MCF 10A (cell line): ENCODE measurements around the gene KRT1. TPM values are rescaled to one million over a fixed set of nuclear protein-coding genes. Genes with fewer than 3 reads are reported as not detected.

ENCODE experiments used
- BruUV-seq: library from RNA; stranded (reverse); fragments of 400-500 nt; replicated peaks from 2 replicates; lab custom pipeline; 2021; lab: Mats Ljungman, UMichigan
- CTCF ChIA-PET: fragments of 300-600 bp; sonication (Branson Sonifier 250); formaldehyde crosslinking; extraction: SDS; loops from one replicate; lab custom pipeline; 2021; ENCODE audit warnings: antibody characterized with exemption, inconsistent platforms; lab: Yijun Ruan, JAX
- POLR2A ChIA-PET: fragments of 300-600, 350-650 bp; sonication (Branson Sonifier 250); formaldehyde crosslinking; extraction: SDS; loops from one replicate; lab custom pipeline; 2020; ENCODE audit warnings: antibody characterized with exemption, inconsistent platforms; lab: Yijun Ruan, JAX
- DNase-seq: peaks from one replicate; pipeline ENCODE4 v3.0.0-alpha.2; 2018; ENCODE audit not compliant: unreplicated experiment
- H3K27ac Mint-ChIP-seq: one replicate; pipeline ENCODE4 v1.8.0; 2022; ENCODE audit warnings: mild to moderate bottlenecking, low read depth, mixed read lengths; ENCODE audit not compliant: unreplicated experiment
- H3K27me3 Mint-ChIP-seq: one replicate; pipeline ENCODE4 v1.8.0; 2022; ENCODE audit warnings: mixed read lengths; ENCODE audit not compliant: insufficient read depth, unreplicated experiment
- H3K36me3 Mint-ChIP-seq: one replicate; pipeline ENCODE4 v1.8.0; 2022; ENCODE audit warnings: mild to moderate bottlenecking, moderate library complexity, mixed read lengths; ENCODE audit not compliant: insufficient read depth, unreplicated experiment
- H3K4me1 Mint-ChIP-seq: one replicate; pipeline ENCODE4 v1.8.0; 2022; ENCODE audit warnings: mixed read lengths; ENCODE audit not compliant: insufficient read depth, unreplicated experiment
- H3K4me3 Mint-ChIP-seq: one replicate; pipeline ENCODE4 v1.8.0; 2022; ENCODE audit warnings: mild to moderate bottlenecking, moderate library complexity, mixed read lengths; ENCODE audit not compliant: unreplicated experiment
- H3K9me3 Mint-ChIP-seq: one replicate; pipeline ENCODE4 v1.8.0; 2022; ENCODE audit warnings: mixed read lengths; ENCODE audit not compliant: unreplicated experiment
- CTCF ChIP-seq: fragments of 200-600 bp; IDR thresholded peaks from one replicate; pipeline ENCODE4 v1.8.0; 2022; ENCODE audit warnings: antibody characterized with exemption, mild to moderate bottlenecking; ENCODE audit not compliant: unreplicated experiment
- intact Hi-C: fragments of 100-400 bp; cut with micrococcal nuclease; formaldehyde crosslinking; loops from 2 replicates; pipeline ENCODE4 v1.14.1; 2022
- total RNA-seq: library from RNA; stranded (reverse); gene quantifications from 2 replicates; pipeline ENCODE4 v1.2.3, GENCODE V29; 2022

The KRT1 gene
- total RNA-seq, 1 experiment from 2014 or later: not detected

GRCh38 chr12:52697058-52697582 is 16.9 kb upstream of the KRT1 start:
- POLR2A ChIA-PET: no interaction called here
- CTCF ChIA-PET: no interaction called here
- no peaks in the 10 kb centered on the region for H3K9me3 Mint-ChIP-seq
- no peak for TF ChIP-seq CTCF
- no peaks in the 10 kb centered on the region for H3K4me1 Mint-ChIP-seq
- H3K27ac Mint-ChIP-seq: no peak overlapping the region
- intact Hi-C loops: no loop called here
- no peak for DNase-seq
- H3K27me3 Mint-ChIP-seq: peaks cover 76% of the 10 kb centered on the region
- no peaks in the 10 kb centered on the region for H3K36me3 Mint-ChIP-seq
- H3K4me3 Mint-ChIP-seq: no peak overlapping the region
- BruUV-seq: no TSS peak

- Mint-ChIP-seq H3K27ac (no peak overlapping the region), H3K4me3 (no peak overlapping the region), H3K4me1 (no peaks in the 10 kb centered on the region), H3K27me3 (peaks cover 75% of the 10 kb centered on the region), H3K9me3 (no peaks in the 10 kb centered on the region), H3K36me3 (no peaks in the 10 kb centered on the region)
- CTCF ChIA-PET: no interaction called here
- DNase-seq: no peak
- BruUV-seq: no TSS peak
- POLR2A ChIA-PET: no interaction called here
- intact Hi-C loops: no loop called here
- TF ChIP-seq CTCF: no peak
These were observed 16.4 kb upstream of the KRT1 start for GRCh38 chr12:52696588-52696987.

GRCh38 chr12:52695039-52695438 is 14.8 kb upstream of the KRT1 start:
- intact Hi-C loops: no loop called here
- no peak for TF ChIP-seq CTCF
- H3K27me3 Mint-ChIP-seq: peaks cover 64% of the 10 kb centered on the region
- ChIA-PET POLR2A (no interaction called here), CTCF (no interaction called here)
- no peak overlapping the region for H3K27ac Mint-ChIP-seq
- H3K4me1 Mint-ChIP-seq: no peaks in the 10 kb centered on the region
- DNase-seq: no peak
- no TSS peak for BruUV-seq
- no peaks in the 10 kb centered on the region for H3K9me3 Mint-ChIP-seq
- no peak overlapping the region for H3K4me3 Mint-ChIP-seq
- H3K36me3 Mint-ChIP-seq: no peaks in the 10 kb centered on the region

GRCh38 chr12:52694151-52694550 is 13.9 kb upstream of the KRT1 start:
- H3K9me3 Mint-ChIP-seq: no peaks in the 10 kb centered on the region
- peaks cover 64% of the 10 kb centered on the region for H3K27me3 Mint-ChIP-seq
- no TSS peak for BruUV-seq
- no peak overlapping the region for H3K27ac Mint-ChIP-seq
- no peak for TF ChIP-seq CTCF
- H3K4me3 Mint-ChIP-seq: no peak overlapping the region
- no peaks in the 10 kb centered on the region for H3K4me1 Mint-ChIP-seq
- CTCF ChIA-PET: interaction anchor here (0.6 kb wide), 2 partner anchors 284 to 610 kb away, joined by 3 read pairs; no protein-coding TSS in a partner anchor
- no peaks in the 10 kb centered on the region for H3K36me3 Mint-ChIP-seq
- DNase-seq: no peak
- POLR2A ChIA-PET: no interaction called here
- intact Hi-C loops: no loop called here
